PC-3 (cell line): ENCODE measurements around the gene SNRPA.

Source experiments
- CTCF ChIP-seq: fragments of 300-600 bp; sonication (generic); conservative IDR thresholded peaks from 2 replicates; pipeline ENCODE4 v1.5.1; 2017; ENCODE audit warnings: antibody characterized with exemption, low read depth, mild to moderate bottlenecking, low read length
- EZH2 ChIP-seq: fragments of 300-600 bp; sonication (generic); IDR thresholded peaks from one replicate; pipeline ENCODE4 v1.6.1; 2017; ENCODE audit warnings: antibody characterized with exemption, mild to moderate bottlenecking, low read length; ENCODE audit not compliant: unreplicated experiment
- EZH2phosphoT487 ChIP-seq: fragments of 300-600 bp; sonication (generic); IDR thresholded peaks from 2 replicates; pipeline ENCODE4 v1.6.1; 2018; ENCODE audit warnings: mild to moderate bottlenecking, antibody characterized with exemption, low read length, borderline replicate concordance

DNA sequence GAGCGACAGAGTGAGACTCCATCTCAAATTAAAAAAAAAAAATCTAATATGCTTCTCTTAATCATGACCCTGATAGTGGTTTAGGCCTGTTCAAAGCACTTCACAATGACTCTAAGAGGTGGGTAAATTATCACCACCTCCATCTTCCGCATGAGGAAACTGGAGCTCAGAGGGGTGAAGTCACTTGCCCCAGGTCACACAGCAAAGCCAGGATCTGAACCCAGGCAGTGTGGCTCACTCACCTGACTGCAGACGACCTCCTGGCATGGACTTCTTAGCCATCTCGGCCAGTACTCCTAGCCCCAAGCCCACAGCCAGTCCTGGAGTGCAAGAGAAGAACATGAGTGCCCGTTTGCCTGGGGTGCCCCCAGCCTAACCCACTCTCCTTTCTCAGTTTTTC is 41.2 kb upstream of the SNRPA start:
- TF ChIP-seq CTCF (no peak), EZH2 (no peak), EZH2phosphoT487 (no peak)
